Measurements from ENCODE around the gene AKIP1.

Gene AKIP1

DNA sequence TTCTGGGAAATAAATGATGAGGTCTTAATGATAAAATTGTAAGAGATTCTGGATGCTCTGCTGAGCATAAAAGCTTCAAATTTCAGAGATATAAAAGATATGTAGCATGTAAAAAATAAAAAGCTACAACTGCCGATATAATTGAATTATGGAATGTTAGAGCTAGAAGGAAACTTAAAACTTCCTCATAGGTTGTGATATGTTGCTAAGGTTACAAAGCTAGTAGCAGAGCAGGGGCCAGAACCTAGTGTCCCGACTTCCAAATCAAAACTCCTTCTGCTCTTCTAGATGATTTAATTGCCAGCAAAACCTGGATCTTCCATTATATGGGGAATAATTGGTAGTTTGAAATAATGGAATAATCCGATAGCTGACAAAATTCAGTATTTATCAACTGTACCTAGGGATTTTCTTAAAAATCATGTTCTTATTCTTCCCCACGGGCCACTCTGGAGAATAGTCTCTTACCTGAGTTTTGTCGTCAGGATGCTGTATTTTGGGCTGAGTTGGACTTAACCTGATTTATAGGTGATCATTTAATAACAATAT, 31.6 kb downstream of the AKIP1 start, which contains the start of gene ASCL3:
Gene ASCL3, minus strand, starts transcription at position 499 of the 549 bp plus-strand sequence. CDS start 4,855 bp downstream, outside the sequence.
- peaks cover 9% of the 10 kb centered on the region for H3K4me1 ChIP-seq (ENCODE audit: insufficient read depth, low read length)
- ATAC-seq (ENCODE audit: insufficient read depth, low read depth) (no peak), DNase-seq (no peak)
- TF ChIP-seq, protein P1, sequence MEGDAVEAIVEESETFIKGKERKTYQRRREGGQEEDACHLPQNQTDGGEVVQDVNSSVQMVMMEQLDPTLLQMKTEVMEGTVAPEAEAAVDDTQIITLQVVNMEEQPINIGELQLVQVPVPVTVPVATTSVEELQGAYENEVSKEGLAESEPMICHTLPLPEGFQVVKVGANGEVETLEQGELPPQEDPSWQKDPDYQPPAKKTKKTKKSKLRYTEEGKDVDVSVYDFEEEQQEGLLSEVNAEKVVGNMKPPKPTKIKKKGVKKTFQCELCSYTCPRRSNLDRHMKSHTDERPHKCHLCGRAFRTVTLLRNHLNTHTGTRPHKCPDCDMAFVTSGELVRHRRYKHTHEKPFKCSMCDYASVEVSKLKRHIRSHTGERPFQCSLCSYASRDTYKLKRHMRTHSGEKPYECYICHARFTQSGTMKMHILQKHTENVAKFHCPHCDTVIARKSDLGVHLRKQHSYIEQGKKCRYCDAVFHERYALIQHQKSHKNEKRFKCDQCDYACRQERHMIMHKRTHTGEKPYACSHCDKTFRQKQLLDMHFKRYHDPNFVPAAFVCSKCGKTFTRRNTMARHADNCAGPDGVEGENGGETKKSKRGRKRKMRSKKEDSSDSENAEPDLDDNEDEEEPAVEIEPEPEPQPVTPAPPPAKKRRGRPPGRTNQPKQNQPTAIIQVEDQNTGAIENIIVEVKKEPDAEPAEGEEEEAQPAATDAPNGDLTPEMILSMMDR (IDR thresholded peaks at IDR 0.05; ENCODE audit: borderline replicate concordance, extremely low read depth, low read length, poor library complexity, severe bottlenecking), result no peak
- TF ChIP-seq EZH2 (IDR thresholded peaks at IDR 0.05; ENCODE audit: borderline replicate concordance, low read depth, low read length, severe bottlenecking), result no peak
- H3K79me2 ChIP-seq (ENCODE audit: insufficient read depth, low read length), result no peaks in the 10 kb centered on the region
- no peak within 1 kb of the TSS for H2AFZ ChIP-seq (ENCODE audit: low read depth, low read length)
- H3K4me3 ChIP-seq (ENCODE audit: low read depth in 1 of 2, low read length in 2 of 2), result no peak within 1 kb of the TSS
- no peaks in the 10 kb centered on the region for H3K9me3 ChIP-seq (ENCODE audit: insufficient read depth, low read length, severe bottlenecking)
- H3K4me2 ChIP-seq (ENCODE audit: insufficient read depth, low read length), result no peak within 1 kb of the TSS
- no peak within 1 kb of the TSS for H3K27ac ChIP-seq (ENCODE audit: low read length)
- H4K20me1 ChIP-seq (ENCODE audit: insufficient read depth, low read length), result no peaks in the 10 kb centered on the region
- no peak within 1 kb of the TSS for H3K9ac ChIP-seq (ENCODE audit: low read depth, low read length)
- no peaks in the 10 kb centered on the region for H3K27me3 ChIP-seq (ENCODE audit: insufficient read depth, low read length, poor library complexity)
- H3K36me3 ChIP-seq (ENCODE audit: insufficient read depth, low read length), result peaks cover 4% of the 10 kb centered on the region; the same call in 1 of the 2 replicates

DNA sequence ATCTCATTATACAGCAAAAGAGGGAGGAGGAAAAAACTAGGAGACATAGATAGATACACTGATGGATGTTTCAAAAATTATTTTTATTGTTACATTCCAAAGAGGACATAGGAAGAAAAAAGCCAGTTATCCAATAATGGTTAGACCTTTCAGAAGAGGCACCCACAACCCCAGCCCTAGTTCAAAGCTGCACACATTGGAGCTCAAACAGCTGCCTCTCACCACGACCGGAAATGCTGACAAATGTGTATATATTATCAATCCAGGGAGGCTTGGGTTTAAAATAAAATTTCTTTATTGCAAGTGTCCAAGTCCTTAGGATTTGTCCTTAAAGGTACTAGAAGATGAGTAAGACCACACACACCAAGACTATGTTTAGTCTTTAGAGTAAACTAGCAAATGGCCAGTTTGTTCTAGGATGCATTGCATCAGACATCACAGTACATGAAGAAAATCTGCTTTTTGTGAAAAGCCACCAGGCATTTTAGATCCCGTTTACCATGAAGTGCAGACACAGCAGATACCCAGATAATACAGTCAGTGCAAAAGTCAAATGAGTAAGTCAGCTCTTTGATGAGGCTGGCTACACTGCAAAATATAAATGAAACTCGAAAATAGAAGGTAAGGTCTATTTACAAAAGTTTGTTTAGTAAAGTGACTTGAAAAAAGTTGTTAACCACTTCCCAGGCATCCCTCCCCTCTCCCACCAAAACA, 36.4 kb downstream of the AKIP1 start:
- Histone ChIP-seq H3K9me3 (ENCODE audit: insufficient read depth, low read length, severe bottlenecking) (no peaks in the 10 kb centered on the region), H3K79me2 (ENCODE audit: insufficient read depth, low read length) (no peaks in the 10 kb centered on the region), H3K4me1 (ENCODE audit: insufficient read depth, low read length) (peaks cover 23% of the 10 kb centered on the region), H4K20me1 (ENCODE audit: insufficient read depth, low read length) (no peaks in the 10 kb centered on the region), H3K36me3 (ENCODE audit: insufficient read depth, low read length) (peaks cover 27% of the 10 kb centered on the region), H2AFZ (ENCODE audit: low read depth, low read length) (no peak overlapping the region), H3K27me3 (ENCODE audit: insufficient read depth, low read length, poor library complexity) (no peaks in the 10 kb centered on the region), H3K27ac (ENCODE audit: low read length) (peak overlapping the region; percentile 56), H3K9ac (ENCODE audit: low read depth, low read length) (no peak overlapping the region), H3K4me2 (ENCODE audit: insufficient read depth, low read length) (0 out of 2 replicates have a peak overlapping the region, but pooled peaks have one; percentile 12), H3K4me3 (ENCODE audit: low read depth in 1 of 2, low read length in 2 of 2) (no peak overlapping the region)
- ATAC-seq (ENCODE audit: insufficient read depth, low read depth) (peak; percentile 96), DNase-seq (peak; percentile 63)
- TF ChIP-seq, protein P1 (IDR thresholded peaks at IDR 0.05; ENCODE audit: borderline replicate concordance, extremely low read depth, low read length, poor library complexity, severe bottlenecking), result no peak
- TF ChIP-seq EZH2 (IDR thresholded peaks at IDR 0.05; ENCODE audit: borderline replicate concordance, low read depth, low read length, severe bottlenecking), result no peak

DNA sequence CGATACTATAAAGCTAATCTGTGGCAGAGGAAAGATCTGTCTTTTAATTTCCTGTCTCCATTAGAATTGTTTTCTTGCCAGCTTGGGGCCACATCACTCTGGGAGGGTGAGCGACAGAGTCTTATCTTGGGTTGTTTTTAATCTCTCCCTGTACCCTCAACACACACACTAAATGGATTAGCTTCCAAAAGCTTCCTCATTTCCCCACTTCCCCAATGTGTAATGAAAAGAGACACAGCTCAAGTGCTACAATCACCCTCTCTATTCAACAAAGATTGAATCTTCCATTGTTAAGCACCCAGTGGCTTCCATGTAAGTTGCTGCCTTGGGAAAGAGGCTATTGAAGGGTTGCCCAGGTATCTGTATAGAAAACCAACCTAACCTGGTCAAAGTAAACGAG, 37.9 kb downstream of the AKIP1 start:
- peaks cover 23% of the 10 kb centered on the region for H3K4me1 ChIP-seq (ENCODE audit: insufficient read depth, low read length)
- DNase-seq (no peak), ATAC-seq (ENCODE audit: insufficient read depth, low read depth) (no peak)
- no peak overlapping the region for H3K9ac ChIP-seq (ENCODE audit: low read depth, low read length)
- no peaks in the 10 kb centered on the region for H3K79me2 ChIP-seq (ENCODE audit: insufficient read depth, low read length)
- TF ChIP-seq, protein P1 (IDR thresholded peaks at IDR 0.05; ENCODE audit: borderline replicate concordance, extremely low read depth, low read length, poor library complexity, severe bottlenecking), result no peak
- no peak for TF ChIP-seq EZH2 (IDR thresholded peaks at IDR 0.05; ENCODE audit: borderline replicate concordance, low read depth, low read length, severe bottlenecking)
- no peaks in the 10 kb centered on the region for H4K20me1 ChIP-seq (ENCODE audit: insufficient read depth, low read length)
- peaks cover 35% of the 10 kb centered on the region for H3K36me3 ChIP-seq (ENCODE audit: insufficient read depth, low read length)
- H3K27ac ChIP-seq (ENCODE audit: low read length), result no peak overlapping the region
- no peaks in the 10 kb centered on the region for H3K27me3 ChIP-seq (ENCODE audit: insufficient read depth, low read length, poor library complexity)
- no peak overlapping the region for H3K4me3 ChIP-seq (ENCODE audit: low read depth in 1 of 2, low read length in 2 of 2)
- H3K9me3 ChIP-seq (ENCODE audit: insufficient read depth, low read length, severe bottlenecking), result no peaks in the 10 kb centered on the region
- no peak overlapping the region for H2AFZ ChIP-seq (ENCODE audit: low read depth, low read length)
- no peak overlapping the region for H3K4me2 ChIP-seq (ENCODE audit: insufficient read depth, low read length)

All from DND-41 (cell line).